IMR-90 (cell line): Measurements from ENCODE around the gene ZBTB26. TPM values are rescaled to one million over a fixed set of nuclear protein-coding genes. Genes with fewer than 3 reads are reported as not detected.

Source experiments
- ATAC-seq: fragments of 200-7000 bp; cut with Tn5 transposase; 2 replicates; pipeline ENCODE4 v1.9.1; 2020; ENCODE audit warnings: low read depth, mild to moderate bottlenecking, moderate library complexity
- BruUV-seq: library from RNA; stranded (reverse); fragments of 400-500 nt; replicated peaks from 2 replicates; lab custom pipeline; 2021; lab: Mats Ljungman, UMichigan
- CTCF ChIA-PET: fragments of 300-600 bp; formaldehyde crosslinking; extraction: SDS; loops from one replicate; lab custom pipeline; 2021; ENCODE audit warnings: antibody characterized with exemption; lab: Yijun Ruan, JAX
- POLR2A ChIA-PET: fragments of 300-600 bp; sonication (Branson Sonifier 250); formaldehyde crosslinking; loops from one replicate; lab custom pipeline; 2022; ENCODE audit warnings: antibody characterized with exemption; ENCODE audit not compliant: unreplicated experiment; lab: Charles Lee
- DNase-seq: peaks from one replicate; pipeline ENCODE4 v3.0.0; 2013
- H2AFZ ChIP-seq: replicated peaks from 2 replicates; pipeline ENCODE3; 2013; ENCODE audit warnings: low read length, mild to moderate bottlenecking; ENCODE audit not compliant: poor library complexity
- H2AK5ac ChIP-seq: 2 replicates; pipeline ENCODE4 v1.6.1; 2013; ENCODE audit warnings: low read depth, low read length, inconsistent platforms
- H2AK9ac ChIP-seq: replicated peaks from 2 replicates; pipeline ENCODE3; 2013; ENCODE audit warnings: mild to moderate bottlenecking, low read depth, low read length, moderate library complexity; ENCODE audit not compliant: poor library complexity
- H2BK120ac ChIP-seq: 2 replicates; pipeline ENCODE4 v1.6.1; 2013; ENCODE audit warnings: low read depth, low read length, inconsistent platforms
- H2BK15ac ChIP-seq: 3 replicates; pipeline ENCODE4 v1.6.1; 2013; ENCODE audit warnings: low read depth, low read length, inconsistent platforms
- H2BK20ac ChIP-seq: 2 replicates; pipeline ENCODE4 v1.6.1; 2013; ENCODE audit warnings: low read depth, mild to moderate bottlenecking, inconsistent platforms, low read length, moderate library complexity
- H2BK5ac ChIP-seq: 2 replicates; pipeline ENCODE4 v1.6.1; 2013; ENCODE audit warnings: mild to moderate bottlenecking, low read depth, low read length, inconsistent platforms; ENCODE audit not compliant: poor library complexity, severe bottlenecking
- H3K14ac ChIP-seq: replicated peaks from 2 replicates; pipeline ENCODE4 v1.6.1; 2013; ENCODE audit warnings: low read depth, low read length, inconsistent platforms
- H3K18ac ChIP-seq: 2 replicates; pipeline ENCODE4 v1.6.1; 2013; ENCODE audit warnings: low read depth, low read length, control low read depth
- H3K23ac ChIP-seq: 2 replicates; pipeline ENCODE4 v1.6.1; 2013; ENCODE audit warnings: low read depth, low read length, inconsistent platforms
- H3K27ac ChIP-seq: 2 replicates; pipeline ENCODE4 v1.5.1; 2013; ENCODE audit warnings: mild to moderate bottlenecking, control low read depth, low read length; ENCODE audit not compliant: insufficient read depth
- H3K27me3 ChIP-seq: 2 replicates; pipeline ENCODE4 v1.6.1; 2013; ENCODE audit warnings: low read length; ENCODE audit not compliant: control insufficient read depth, insufficient read depth
- H3K36me3 ChIP-seq: 2 replicates; pipeline ENCODE4 v1.6.1; 2013; ENCODE audit warnings: low read length, mixed read lengths; ENCODE audit not compliant: control insufficient read depth, insufficient read depth
- H3K4ac ChIP-seq: 2 replicates; pipeline ENCODE4 v1.6.1; 2013; ENCODE audit warnings: low read depth, low read length, inconsistent platforms
- H3K4me1 ChIP-seq: 2 replicates; pipeline ENCODE4 v1.6.1; 2013; ENCODE audit warnings: low read length, mixed read lengths; ENCODE audit not compliant: control insufficient read depth, insufficient read depth
- H3K4me2 ChIP-seq: 2 replicates; pipeline ENCODE4 v1.6.1; 2013; ENCODE audit warnings: low read depth, mild to moderate bottlenecking, control low read depth, low read length, moderate library complexity
- H3K4me3 ChIP-seq: 2 replicates; pipeline ENCODE4 v1.5.1; 2013; ENCODE audit warnings: low read depth, mild to moderate bottlenecking, control low read depth, low read length, moderate library complexity; ENCODE audit not compliant: insufficient read depth
- H3K56ac ChIP-seq: 2 replicates; pipeline ENCODE4 v1.6.1; 2013; ENCODE audit warnings: low read length, inconsistent platforms; ENCODE audit not compliant: insufficient read depth; ENCODE audit errors: extremely low read depth
- H3K79me1 ChIP-seq, 2 experiments: 2 replicates each; pipeline ENCODE4 v1.6.1; 2013; ENCODE audit warnings: low read length in 2 of 2, inconsistent platforms in 1 of 2, low read depth in 1 of 2
- H3K9ac ChIP-seq: 2 replicates; pipeline ENCODE4 v1.6.1; 2013; ENCODE audit warnings: low read depth, low read length, control low read depth
- H3K9me1 ChIP-seq: 2 replicates; pipeline ENCODE4 v1.6.1; 2013; ENCODE audit warnings: low read length, inconsistent platforms; ENCODE audit not compliant: insufficient read depth
- H3K9me3 ChIP-seq: 2 replicates; pipeline ENCODE4 v1.6.1; 2013; ENCODE audit warnings: low read length; ENCODE audit not compliant: control insufficient read depth, insufficient read depth
- H4K20me1 ChIP-seq: 2 replicates; pipeline ENCODE4 v1.6.1; 2013; ENCODE audit warnings: low read length, inconsistent platforms; ENCODE audit not compliant: insufficient read depth
- H4K5ac ChIP-seq: 2 replicates; pipeline ENCODE4 v1.6.1; 2013; ENCODE audit warnings: mild to moderate bottlenecking, low read depth, low read length, control low read depth
- H4K8ac ChIP-seq, 2 experiments: 2 replicates each; pipeline ENCODE4 v1.6.1; 2013; ENCODE audit warnings: low read depth in 2 of 2, low read length in 2 of 2, control low read depth in 1 of 2, inconsistent platforms in 1 of 2
- H4K91ac ChIP-seq: 2 replicates; pipeline ENCODE4 v1.6.1; 2013; ENCODE audit warnings: low read depth, low read length, inconsistent platforms; ENCODE audit not compliant: insufficient read depth
- BHLHE40 ChIP-seq: fragments of 150-350 bp; IDR thresholded peaks from 2 replicates; pipeline ENCODE4 v1.6.1; 2016; ENCODE audit warnings: mild to moderate bottlenecking, low read depth, low read length
- CEBPB ChIP-seq: IDR thresholded peaks from 2 replicates; pipeline ENCODE4 v1.6.1; 2012; ENCODE audit warnings: low read depth, low read length, improper control_type of control experiment
- CHD1 ChIP-seq: IDR thresholded peaks from 2 replicates; pipeline ENCODE4 v1.6.1; 2012; ENCODE audit warnings: low read depth, low read length, improper control_type of control experiment
- CTCF ChIP-seq: conservative IDR thresholded peaks from 2 replicates; pipeline ENCODE4 v1.5.1; 2012; ENCODE audit warnings: mild to moderate bottlenecking, low read depth, low read length, improper control_type of control experiment
- ELK1 ChIP-seq: fragments of 150-350 bp; IDR thresholded peaks from 2 replicates; pipeline ENCODE4 v1.6.1; 2016; ENCODE audit warnings: low read depth, mild to moderate bottlenecking, low read length, moderate library complexity, borderline replicate concordance
- FOS ChIP-seq: fragments of 150-350 bp; IDR thresholded peaks from 2 replicates; pipeline ENCODE4 v1.6.1; 2016; ENCODE audit warnings: low read depth, low read length
- MAFK ChIP-seq: IDR thresholded peaks from 2 replicates; pipeline ENCODE4 v1.6.1; 2012; ENCODE audit warnings: low read depth, low read length, improper control_type of control experiment
- MAZ ChIP-seq: IDR thresholded peaks from 2 replicates; pipeline ENCODE4 v1.6.1; 2012; ENCODE audit warnings: low read depth, mild to moderate bottlenecking, low read length, improper control_type of control experiment, moderate library complexity, borderline replicate concordance
- MXI1 ChIP-seq: IDR thresholded peaks from 2 replicates; pipeline ENCODE4 v1.6.1; 2012; ENCODE audit warnings: low read depth, mild to moderate bottlenecking, low read length, moderate library complexity, borderline replicate concordance
- NFE2L2 ChIP-seq: fragments of 150-350 bp; IDR thresholded peaks from 2 replicates; pipeline ENCODE4 v1.6.1; 2016; ENCODE audit warnings: low read depth, mild to moderate bottlenecking, low read length
- POLR2A ChIP-seq: IDR thresholded peaks from 2 replicates; pipeline ENCODE4 v1.6.1; 2012; ENCODE audit warnings: mild to moderate bottlenecking, low read depth, low read length
- RAD21 ChIP-seq: IDR thresholded peaks from 2 replicates; pipeline ENCODE4 v1.6.1; 2012; ENCODE audit warnings: low read length, improper control_type of control experiment
- RCOR1 ChIP-seq: IDR thresholded peaks from 2 replicates; pipeline ENCODE4 v1.6.1; 2012; ENCODE audit warnings: mild to moderate bottlenecking, low read length, improper control_type of control experiment; ENCODE audit not compliant: insufficient replicate concordance
- RFX5 ChIP-seq: IDR thresholded peaks from 2 replicates; pipeline ENCODE4 v1.8.0; 2012; ENCODE audit warnings: low read depth, mild to moderate bottlenecking, low read length, moderate library complexity
- SMC3 ChIP-seq: fragments of 150-350 bp; IDR thresholded peaks from 2 replicates; pipeline ENCODE4 v1.6.1; 2016; ENCODE audit warnings: low read depth, mild to moderate bottlenecking, antibody characterized with exemption, low read length, moderate library complexity
- USF2 ChIP-seq: fragments of 150-350 bp; IDR thresholded peaks from 2 replicates; pipeline ENCODE4 v1.6.1; 2017; ENCODE audit warnings: mild to moderate bottlenecking, antibody characterized with exemption, low read length, low read depth
- WGBS, 2 experiments: methylation state at CpG; one replicate each; pipeline versions ENCODE4 v1.1.5 to v1.1.7; 2013; ENCODE audit warnings: missing lambda C conversion rate in 2 of 2; ENCODE audit not compliant: insufficient read length in 1 of 2; ENCODE audit errors: extremely low coverage in 2 of 2; 5-methylcytosine and 5-hydroxymethylcytosine counted together
- dilution Hi-C: fragments of 300-500 bp; cut with HindIII; formaldehyde crosslinking; loops from one replicate; pipeline ENCODE4 v1.14.3; 2018; ENCODE audit warnings: low sequenced_read_pairs; ENCODE audit not compliant: unreplicated experiment
- in situ Hi-C: fragments of 300-500 bp; cut with MboI; formaldehyde crosslinking; loops from 3 replicates; pipeline ENCODE4 v1.14.3; 2019; ENCODE audit warnings: low sequenced_read_pairs, inconsistent platforms, mixed read lengths
- intact Hi-C: fragments of 100-400 bp; cut with micrococcal nuclease; formaldehyde crosslinking; loops from 2 replicates; pipeline ENCODE4 v1.10.0; 2022
- polyA plus RNA-seq, 3 experiments: library from polyadenylated mRNA; depleted of rRNA; stranded (reverse); fragments of >200 nt; gene quantifications; 2 replicates each; pipeline ENCODE4 v1.2.3, GENCODE V29; 2012; ENCODE audit warnings: low replicate concordance in 1 of 3
- total RNA-seq: library from RNA; depleted of rRNA; stranded (reverse); fragments of >200 nt; gene quantifications from 2 replicates; pipeline ENCODE4 v1.2.3, GENCODE V29; 2012

Gene ZBTB26
- total and polyA plus RNA-seq, 2 of the 4 experiments (the other 2 are of a cell fraction) = 3.1 to 6.1 TPM

- intact Hi-C loops (no loop called here), dilution Hi-C loops (no loop called here), in situ Hi-C loops (no loop called here)
- no peak for TF ChIP-seq RAD21
- no peak for TF ChIP-seq CTCF
- no peak for TF ChIP-seq NFE2L2
- no peak for TF ChIP-seq SMC3
- no peak for TF ChIP-seq FOS
- TF ChIP-seq MAFK = no peak
- TF ChIP-seq BHLHE40 = no peak
- no peak for TF ChIP-seq RFX5
- no peak for TF ChIP-seq USF2
- no peak for TF ChIP-seq MXI1
- no peak for TF ChIP-seq POLR2A
- no peak for TF ChIP-seq ELK1
- TF ChIP-seq MAZ = no peak
- TF ChIP-seq RCOR1 = no peak
- no peak for TF ChIP-seq CHD1
- TF ChIP-seq CEBPB = no peak
- no peak overlapping the region for H3K14ac ChIP-seq
- no peak overlapping the region for H2AFZ ChIP-seq
- no peak overlapping the region for H3K56ac ChIP-seq
- no TSS peak for BruUV-seq
- H2BK15ac ChIP-seq = no peak overlapping the region
- no CpG with 5 or more reads among the region's 1 CpG for WGBS, 2 experiments
- H4K8ac ChIP-seq = no peak overlapping the region
- H2AK5ac ChIP-seq = no peak overlapping the region
- no peak overlapping the region for H3K23ac ChIP-seq
- H3K36me3 ChIP-seq = peaks cover 21% of the 10 kb centered on the region
- H3K4ac ChIP-seq = no peak overlapping the region
- peaks cover 4 to 42% of the 10 kb centered on the region in 2 experiments for H3K79me1 ChIP-seq
- H3K9me3 ChIP-seq = no peaks in the 10 kb centered on the region
- H2BK20ac ChIP-seq = no peak overlapping the region
- no peak overlapping the region for H4K91ac ChIP-seq
- no peak overlapping the region for H4K5ac ChIP-seq
- no peaks in the 10 kb centered on the region for H3K9me1 ChIP-seq
- ChIA-PET POLR2A (no interaction called here), CTCF (no interaction called here)
- ATAC-seq = no peak
- no peak overlapping the region for H3K27ac ChIP-seq
- H3K4me2 ChIP-seq = no peak overlapping the region
- H3K9ac ChIP-seq = no peak overlapping the region
- H2BK120ac ChIP-seq = no peak overlapping the region
- no peak overlapping the region for H3K18ac ChIP-seq
- no peak overlapping the region for H2AK9ac ChIP-seq
- DNase-seq = no peak
- no peak overlapping the region for H3K4me3 ChIP-seq
- no peaks in the 10 kb centered on the region for H3K27me3 ChIP-seq
- peaks cover 3% of the 10 kb centered on the region; the same call in 1 of the 2 replicates for H4K20me1 ChIP-seq
- H2BK5ac ChIP-seq = no peak overlapping the region
- no peaks in the 10 kb centered on the region for H3K4me1 ChIP-seq
Observed at GRCh38 chr9:122961139-122961538, 29.8 kb upstream of the ZBTB26 start.
